Measurements from ENCODE around the gene NSUN5. TPM values are rescaled to one million over a fixed set of nuclear protein-coding genes. Genes with fewer than 3 reads are reported as not detected.

The NSUN5 gene
- total RNA-seq, 4 donors from 2014 or later = 22.4 to 36.6 (median 26.8) TPM

DNA sequence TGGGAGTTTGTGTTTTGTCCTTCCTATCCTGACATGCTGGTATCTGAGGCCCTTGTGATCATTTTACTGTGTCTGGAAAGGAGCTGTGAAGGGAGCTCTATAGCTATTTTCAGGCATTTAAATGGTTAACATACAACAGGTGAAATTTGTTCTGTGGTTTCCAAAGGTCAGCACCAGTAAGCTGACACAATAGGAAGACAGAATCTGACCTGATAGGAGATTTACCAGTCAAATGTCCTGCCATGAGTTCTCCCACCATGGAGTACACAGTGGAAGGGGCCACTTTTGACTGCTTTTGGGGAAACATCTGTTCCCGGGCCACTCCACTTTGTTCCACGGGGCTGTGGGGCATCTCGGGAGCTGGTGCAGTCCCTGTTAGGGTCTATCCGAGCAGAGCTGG is 36.9 kb upstream of the NSUN5 start:
- H3K4me1 ChIP-seq = peaks cover 0 to 14% (median 0%) of the 10 kb centered on the region in 4 donors
- no peak for DNase-seq (ENCODE audit: low spot score in 2 of 2)
- WGBS, 2 donors = 57 to 81% methylated on average over 4 of the region's 4 CpGs

DNA sequence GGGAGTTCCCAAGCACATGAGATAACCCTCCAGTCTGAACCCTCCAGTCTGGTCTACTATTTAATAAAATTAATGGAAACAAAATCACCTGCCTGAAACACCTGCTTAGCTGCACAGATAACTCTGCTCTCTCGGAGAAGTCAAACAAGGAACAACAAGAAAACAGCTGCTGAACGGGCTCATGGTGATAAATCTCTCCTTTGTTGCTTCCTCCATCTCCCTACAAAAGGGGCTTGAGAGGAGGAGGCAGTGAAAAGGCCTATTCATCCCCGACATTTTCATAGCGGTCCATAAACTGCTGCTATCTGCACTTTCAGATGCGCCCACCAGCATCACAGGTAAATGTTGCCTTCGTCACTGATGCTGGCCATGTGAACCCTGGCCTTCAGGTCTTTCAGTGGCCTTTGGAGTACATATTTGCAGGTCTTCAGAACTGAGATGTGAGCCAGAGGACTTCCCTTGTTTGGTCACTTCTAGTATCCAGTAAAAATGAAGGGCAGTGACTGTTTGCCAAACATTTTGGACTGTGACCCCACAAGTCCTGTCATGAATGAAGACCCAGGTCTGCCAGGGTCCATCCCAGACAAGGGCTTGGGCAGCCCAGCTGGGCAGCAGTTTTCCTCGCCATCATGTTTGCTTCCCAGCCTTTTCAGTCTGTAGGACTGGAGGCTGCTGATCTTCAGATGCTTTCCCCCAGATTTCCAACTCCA is 35.2 kb upstream of the NSUN5 start:
- Histone ChIP-seq H3K9me3 (no peaks in the 10 kb centered on the region), H3K4me1 (peaks cover 0 to 14% (median 0%) of the 10 kb centered on the region in 4 donors), H3K27me3 (no peaks in the 10 kb centered on the region), H3K4me3 (no peak overlapping the region), H3K27ac (no peak overlapping the region), H3K36me3 (no peaks in the 10 kb centered on the region)
- no peak for DNase-seq (ENCODE audit: low spot score in 2 of 2)
- no peak for TF ChIP-seq POLR2A (IDR thresholded peaks at IDR 0.05)
- 54 to 73% methylated on average over 7 of the region's 7 CpGs for WGBS, 2 donors

More for the DNA sequence above, 36.9 kb upstream of the NSUN5 start:
- no peaks in the 10 kb centered on the region for H3K9me3 ChIP-seq
- H3K27ac ChIP-seq = no peak overlapping the region
- no peak overlapping the region for H3K4me3 ChIP-seq
- TF ChIP-seq POLR2A (IDR thresholded peaks at IDR 0.05) = no peak
- TF ChIP-seq, protein P1, sequence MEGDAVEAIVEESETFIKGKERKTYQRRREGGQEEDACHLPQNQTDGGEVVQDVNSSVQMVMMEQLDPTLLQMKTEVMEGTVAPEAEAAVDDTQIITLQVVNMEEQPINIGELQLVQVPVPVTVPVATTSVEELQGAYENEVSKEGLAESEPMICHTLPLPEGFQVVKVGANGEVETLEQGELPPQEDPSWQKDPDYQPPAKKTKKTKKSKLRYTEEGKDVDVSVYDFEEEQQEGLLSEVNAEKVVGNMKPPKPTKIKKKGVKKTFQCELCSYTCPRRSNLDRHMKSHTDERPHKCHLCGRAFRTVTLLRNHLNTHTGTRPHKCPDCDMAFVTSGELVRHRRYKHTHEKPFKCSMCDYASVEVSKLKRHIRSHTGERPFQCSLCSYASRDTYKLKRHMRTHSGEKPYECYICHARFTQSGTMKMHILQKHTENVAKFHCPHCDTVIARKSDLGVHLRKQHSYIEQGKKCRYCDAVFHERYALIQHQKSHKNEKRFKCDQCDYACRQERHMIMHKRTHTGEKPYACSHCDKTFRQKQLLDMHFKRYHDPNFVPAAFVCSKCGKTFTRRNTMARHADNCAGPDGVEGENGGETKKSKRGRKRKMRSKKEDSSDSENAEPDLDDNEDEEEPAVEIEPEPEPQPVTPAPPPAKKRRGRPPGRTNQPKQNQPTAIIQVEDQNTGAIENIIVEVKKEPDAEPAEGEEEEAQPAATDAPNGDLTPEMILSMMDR (IDR thresholded peaks at IDR 0.05) = no peak
- TF ChIP-seq EP300 (IDR thresholded peaks at IDR 0.05) = no peak
- H3K27me3 ChIP-seq = no peaks in the 10 kb centered on the region
- no peaks in the 10 kb centered on the region for H3K36me3 ChIP-seq

DNA sequence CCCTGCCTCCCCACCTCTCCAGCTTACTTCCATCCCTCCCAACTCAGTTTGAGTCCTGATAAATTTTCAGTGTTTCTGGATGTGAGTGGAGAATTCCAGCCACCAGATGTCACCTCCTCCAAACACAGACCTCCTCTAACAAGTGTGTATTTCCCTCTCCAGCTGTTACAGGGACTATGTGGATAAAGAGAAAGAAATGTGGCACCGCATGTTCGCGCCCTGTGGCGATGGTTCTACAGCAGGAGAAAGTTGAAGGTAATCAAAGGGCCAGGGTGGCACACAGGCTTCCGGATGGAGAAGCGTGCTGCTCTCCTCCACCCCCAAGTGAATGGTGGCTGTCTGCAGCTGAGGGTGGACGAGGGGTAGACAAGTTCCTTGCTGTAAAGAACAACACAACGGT is 34.0 kb upstream of the NSUN5 start:
- DNase-seq (ENCODE audit: low spot score in 2 of 2) = peak in 1 of 2 donors; percentile 43
- WGBS, 2 donors = 17 to 22% methylated on average over 8 of the region's 8 CpGs
- peaks cover 0 to 14% (median 0%) of the 10 kb centered on the region in 4 donors for H3K4me1 ChIP-seq
- H3K27ac ChIP-seq = no peak overlapping the region
- H3K27me3 ChIP-seq = no peaks in the 10 kb centered on the region
- no peaks in the 10 kb centered on the region for H3K9me3 ChIP-seq
- TF ChIP-seq, protein P1 (IDR thresholded peaks at IDR 0.05) = peak in 4 of 5 experiments; percentile 39 to 66 (median 52)
- TF ChIP-seq POLR2A (IDR thresholded peaks at IDR 0.05) = no peak
- no peaks in the 10 kb centered on the region for H3K36me3 ChIP-seq
- peak overlapping the region in 2 of 4 donors; percentile 19 to 29 for H3K4me3 ChIP-seq

DNA sequence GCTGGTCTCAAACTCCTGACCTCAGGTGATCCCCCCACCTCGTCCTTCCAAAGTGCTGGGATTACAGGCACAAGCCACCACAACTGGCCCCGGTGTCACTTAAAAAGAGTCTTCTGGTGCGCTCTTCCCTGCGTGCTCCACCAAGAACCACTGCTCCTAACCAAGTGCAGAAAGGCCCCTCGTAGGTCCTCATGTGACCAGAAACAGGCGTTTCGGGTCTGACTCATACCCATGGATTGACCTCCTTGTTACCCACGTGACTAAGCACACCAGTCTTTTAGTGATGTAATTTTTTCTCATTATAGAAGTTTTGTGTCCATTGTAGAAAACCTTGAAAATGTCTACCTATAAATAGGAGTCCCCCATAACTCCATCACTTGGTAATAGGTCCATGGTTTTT is 33.3 kb upstream of the NSUN5 start:
- no peak overlapping the region for H3K4me3 ChIP-seq
- H3K9me3 ChIP-seq = no peaks in the 10 kb centered on the region
- 59 to 60% methylated on average over 8 of the region's 8 CpGs for WGBS, 2 donors
- no peak overlapping the region for H3K27ac ChIP-seq
- no peaks in the 10 kb centered on the region for H3K36me3 ChIP-seq
- H3K27me3 ChIP-seq = no peaks in the 10 kb centered on the region
- H3K4me1 ChIP-seq = peaks cover 0 to 14% (median 0%) of the 10 kb centered on the region in 4 donors
- no peak for DNase-seq (ENCODE audit: low spot score in 2 of 2)
- TF ChIP-seq, protein P1 (IDR thresholded peaks at IDR 0.05) = no peak
- TF ChIP-seq EP300 (IDR thresholded peaks at IDR 0.05) = no peak
- no peak for TF ChIP-seq POLR2A (IDR thresholded peaks at IDR 0.05)

DNA sequence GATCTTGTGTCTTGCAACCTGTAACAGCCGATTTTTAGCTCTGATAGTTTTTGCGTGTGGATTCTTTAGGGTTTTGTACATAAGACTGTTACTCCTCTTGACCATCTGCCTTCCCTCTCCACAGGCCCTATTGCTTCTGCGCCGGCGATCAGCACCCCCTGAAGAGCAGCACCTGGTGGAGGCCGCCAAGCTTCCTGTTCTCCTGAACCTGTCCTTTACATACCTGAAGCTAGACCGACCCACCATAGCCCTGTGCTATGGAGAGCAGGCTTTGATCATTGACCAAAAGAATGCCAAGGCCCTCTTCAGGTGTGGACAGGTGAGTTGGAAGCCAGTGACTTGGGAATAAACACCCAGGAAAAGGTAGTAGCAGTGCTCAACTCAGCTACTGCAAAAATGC is 31.9 kb upstream of the NSUN5 start:
- no peaks in the 10 kb centered on the region for H3K36me3 ChIP-seq
- DNase-seq (ENCODE audit: low spot score in 2 of 2) = no peak
- 70 to 76% methylated on average over 7 of the region's 7 CpGs for WGBS, 2 donors

More for the DNA sequence above, 31.9 kb upstream of the NSUN5 start:
- TF ChIP-seq, protein P1 (IDR thresholded peaks at IDR 0.05) = no peak
- TF ChIP-seq EP300 (IDR thresholded peaks at IDR 0.05) = no peak
- no peak for TF ChIP-seq POLR2A (IDR thresholded peaks at IDR 0.05)
- Histone ChIP-seq H3K27ac (no peak overlapping the region), H3K4me1 (peaks cover 0 to 14% (median 0%) of the 10 kb centered on the region in 4 donors), H3K4me3 (no peak overlapping the region), H3K27me3 (no peaks in the 10 kb centered on the region), H3K9me3 (no peaks in the 10 kb centered on the region)

Data from tibial nerve (tissue), 4 donors.